K562 (cell line): ENCODE measurements around the gene CYP24A1. TPM values are rescaled to one million over a fixed set of nuclear protein-coding genes. Genes with fewer than 3 reads are reported as not detected.

Source experiments
- ARNT ChIP-seq, 2 experiments: fragments of 450-650 bp; IDR thresholded peaks; 2 replicates each; pipeline ENCODE4 v1.6.1; 2016; ENCODE audit warnings: mild to moderate bottlenecking in 1 of 2
- E2F3 ChIP-seq: fragments of 250-450 bp; sonication (Bioruptor Pico); IDR thresholded peaks from 2 replicates; pipeline ENCODE4 v1.4.0; 2020; ENCODE audit warnings: mild to moderate bottlenecking
- EZH2 ChIP-seq: IDR thresholded peaks from 2 replicates; pipeline ENCODE4 v1.6.1; 2012; ENCODE audit warnings: low read depth, mild to moderate bottlenecking, inconsistent platforms, low read length, borderline replicate concordance
- ILF3 ChIP-seq: fragments of 450-650 bp; IDR thresholded peaks from 2 replicates; pipeline ENCODE4 v1.6.1; 2018; ENCODE audit warnings: antibody characterized with exemption, mild to moderate bottlenecking, moderate library complexity, borderline replicate concordance
- KHSRP ChIP-seq: fragments of 450-650 bp; IDR thresholded peaks from 2 replicates; pipeline ENCODE4 v1.6.1; 2017
- NCOA1 ChIP-seq: fragments of 450-650 bp; IDR thresholded peaks from 2 replicates; pipeline ENCODE4 v1.6.1; 2016; ENCODE audit warnings: low read depth
- NCOA6 ChIP-seq: fragments of 450-650 bp; IDR thresholded peaks from 2 replicates; pipeline ENCODE4 v1.6.1; 2017; ENCODE audit warnings: mild to moderate bottlenecking
- NONO ChIP-seq, 2 experiments: fragments of 200-400 bp in 1 of 2; fragments of 450-650 bp in 1 of 2; formaldehyde crosslinking in 1 of 2; IDR thresholded peaks; 2 replicates each; pipeline ENCODE4 v1.6.1; 2017; ENCODE audit warnings: low read depth in 2 of 2, mild to moderate bottlenecking in 2 of 2, moderate library complexity in 2 of 2, low read length in 1 of 2
- PHF21A ChIP-seq: fragments of 450-650 bp; IDR thresholded peaks from 2 replicates; pipeline ENCODE4 v1.6.1; 2017; ENCODE audit warnings: low read depth, borderline replicate concordance
- PURB ChIP-seq: sonication (generic); formaldehyde crosslinking; IDR thresholded peaks from 2 replicates; pipeline ENCODE4 v1.9.0; 2021; ENCODE audit warnings: low read depth, mild to moderate bottlenecking, missing genetic modification reagents
- ZNF445 ChIP-seq: fragments of 250-450 bp; sonication (Bioruptor Pico); IDR thresholded peaks from 2 replicates; pipeline ENCODE4 v1.4.0; 2020; ENCODE audit warnings: low read depth, mild to moderate bottlenecking, moderate library complexity
- ZNF507 ChIP-seq: conservative IDR thresholded peaks from 2 replicates; pipeline ENCODE4 v1.6.1; 2017; ENCODE audit warnings: missing genetic modification characterization, missing compliant biosample characterization
- ZNF644 ChIP-seq: fragments of 200-800 bp; sonication (Bioruptor generic); IDR thresholded peaks from 2 replicates; pipeline ENCODE4 v1.6.1; 2016; ENCODE audit warnings: low read depth, missing genetic modification characterization, missing compliant biosample characterization
- polyA plus RNA-seq, 8 experiments: library from polyadenylated mRNA; depleted of rRNA in 4 of 8; stranded (reverse) in 5 of 8; unstranded in 3 of 8; fragments of >200 nt; fragmentation: Nextera tagmentation in 2 of 8; fragmentation: Illumina TruSeq in 1 of 8; extraction: Ambion mirVana in 2 of 8; extraction: Trizol in 1 of 8; gene quantifications; 2 replicates each; pipeline versions ENCODE4 v1.2.1 to v1.2.3, GENCODE V29; 2011 to 2014; ENCODE audit warnings: inconsistent platforms in 1 of 8, missing spikeins in 1 of 8
- total RNA-seq, 7 experiments: library from RNA; depleted of rRNA in 6 of 7; stranded (reverse); fragments of >200 nt in 6 of 7; fragmentation: Illumina TruSeq in 2 of 7; extraction: Trizol in 2 of 7; gene quantifications; 2 replicates each; pipeline versions ENCODE4 v1.2.1 to v1.2.3, GENCODE V29; 2011 to 2021; ENCODE audit warnings: low replicate concordance in 1 of 7
- TF ChIP-seq, protein P1 (sequence below), 2 experiments: fragments of 450-650 bp; formaldehyde crosslinking in 1 of 2; IDR thresholded peaks; 2 replicates each; pipeline versions ENCODE4 v1.4.0 to v1.6.1; 2014 to 2020; ENCODE audit warnings: mild to moderate bottlenecking in 2 of 2, borderline replicate concordance in 1 of 2, low read depth in 1 of 2
- TF ChIP-seq, protein P2 (sequence below): conservative IDR thresholded peaks from 2 replicates; pipeline ENCODE4 v1.6.1; 2011; ENCODE audit warnings: low read depth, mild to moderate bottlenecking, low read length; ENCODE audit not compliant: control insufficient read depth
- TF ChIP-seq, protein P3 (sequence below): fragments of 450-650 bp; formaldehyde crosslinking; IDR thresholded peaks from 2 replicates; pipeline ENCODE4 v1.4.0; 2020; ENCODE audit warnings: mild to moderate bottlenecking, mixed read lengths

CYP24A1 gene
- total and polyA plus RNA-seq, 9 of the 15 experiments (the other 6 are each of a cell fraction or from before 2014, with no cell fraction given), result 0.04 TPM; not detected in 8

DNA sequence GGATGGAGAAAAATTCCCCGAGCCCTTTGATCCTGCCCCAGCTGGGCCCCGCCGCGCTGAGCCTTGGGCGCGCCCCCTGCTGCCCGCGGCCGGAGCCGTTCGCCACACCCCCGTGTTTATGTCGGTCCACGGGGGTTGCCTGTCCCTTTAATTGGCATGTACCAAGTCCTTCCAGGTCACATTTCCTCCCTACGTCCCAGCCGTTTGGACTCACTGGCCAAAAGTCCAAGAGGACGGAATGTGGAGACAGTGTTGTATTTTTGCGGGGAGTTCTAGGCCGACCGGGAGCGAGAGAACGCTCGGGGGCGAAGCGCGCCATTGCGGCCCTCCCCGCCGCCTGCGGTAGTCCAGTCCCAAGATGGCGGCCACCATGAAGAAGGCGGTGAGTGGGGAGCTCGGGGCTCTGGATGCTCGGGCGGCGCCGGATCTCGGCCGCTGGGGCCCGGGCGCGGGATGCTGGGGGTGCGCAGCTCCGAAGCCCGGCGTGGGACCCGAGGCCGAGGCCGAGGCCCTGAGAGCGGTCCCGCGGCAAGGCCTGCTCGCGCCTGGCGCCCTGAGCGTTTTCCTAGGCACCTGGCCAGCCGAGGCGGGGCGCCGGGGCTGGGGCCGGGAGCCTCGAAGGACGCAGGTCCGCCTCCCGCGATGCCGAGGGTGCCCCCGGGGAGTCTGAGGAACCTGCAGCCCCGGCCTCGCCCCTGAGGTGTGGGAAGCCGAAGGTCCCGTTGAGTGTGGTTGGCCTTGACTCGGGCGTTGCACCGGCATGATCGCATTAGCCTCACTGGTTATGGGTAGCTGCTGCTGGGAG, 34.2 kb upstream of the CYP24A1 start, which contains the start of gene PFDN4 (continued):
- peak; percentile 12; the same call in 1 of the 2 replicates for TF ChIP-seq E2F3
- no peak for TF ChIP-seq ZNF644 (tag)
- TF ChIP-seq, protein P1, sequence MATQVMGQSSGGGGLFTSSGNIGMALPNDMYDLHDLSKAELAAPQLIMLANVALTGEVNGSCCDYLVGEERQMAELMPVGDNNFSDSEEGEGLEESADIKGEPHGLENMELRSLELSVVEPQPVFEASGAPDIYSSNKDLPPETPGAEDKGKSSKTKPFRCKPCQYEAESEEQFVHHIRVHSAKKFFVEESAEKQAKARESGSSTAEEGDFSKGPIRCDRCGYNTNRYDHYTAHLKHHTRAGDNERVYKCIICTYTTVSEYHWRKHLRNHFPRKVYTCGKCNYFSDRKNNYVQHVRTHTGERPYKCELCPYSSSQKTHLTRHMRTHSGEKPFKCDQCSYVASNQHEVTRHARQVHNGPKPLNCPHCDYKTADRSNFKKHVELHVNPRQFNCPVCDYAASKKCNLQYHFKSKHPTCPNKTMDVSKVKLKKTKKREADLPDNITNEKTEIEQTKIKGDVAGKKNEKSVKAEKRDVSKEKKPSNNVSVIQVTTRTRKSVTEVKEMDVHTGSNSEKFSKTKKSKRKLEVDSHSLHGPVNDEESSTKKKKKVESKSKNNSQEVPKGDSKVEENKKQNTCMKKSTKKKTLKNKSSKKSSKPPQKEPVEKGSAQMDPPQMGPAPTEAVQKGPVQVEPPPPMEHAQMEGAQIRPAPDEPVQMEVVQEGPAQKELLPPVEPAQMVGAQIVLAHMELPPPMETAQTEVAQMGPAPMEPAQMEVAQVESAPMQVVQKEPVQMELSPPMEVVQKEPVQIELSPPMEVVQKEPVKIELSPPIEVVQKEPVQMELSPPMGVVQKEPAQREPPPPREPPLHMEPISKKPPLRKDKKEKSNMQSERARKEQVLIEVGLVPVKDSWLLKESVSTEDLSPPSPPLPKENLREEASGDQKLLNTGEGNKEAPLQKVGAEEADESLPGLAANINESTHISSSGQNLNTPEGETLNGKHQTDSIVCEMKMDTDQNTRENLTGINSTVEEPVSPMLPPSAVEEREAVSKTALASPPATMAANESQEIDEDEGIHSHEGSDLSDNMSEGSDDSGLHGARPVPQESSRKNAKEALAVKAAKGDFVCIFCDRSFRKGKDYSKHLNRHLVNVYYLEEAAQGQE (IDR thresholded peaks at IDR 0.05; ENCODE audit: borderline replicate concordance), result no peak
- TF ChIP-seq, protein P1 (CRISPR knock-in tag; IDR thresholded peaks at IDR 0.05; ENCODE audit: low read depth), result no peak
- no peak for TF ChIP-seq NCOA1
- no peak for TF ChIP-seq PHF21A
- TF ChIP-seq PURB, result no peak
- TF ChIP-seq ZNF445 (CRISPR knock-in tag), result no peak
- TF ChIP-seq KHSRP, result no peak
- no peak for TF ChIP-seq NCOA6
- TF ChIP-seq ZNF507 (tag), result no peak
- TF ChIP-seq NONO (IDR thresholded peaks at IDR 0.05; ENCODE audit: low read depth in 2 of 2, low read length in 1 of 2), result peak; percentile 34 to 99; a peak in 2 of 4 replicates
- TF ChIP-seq, protein P2, sequence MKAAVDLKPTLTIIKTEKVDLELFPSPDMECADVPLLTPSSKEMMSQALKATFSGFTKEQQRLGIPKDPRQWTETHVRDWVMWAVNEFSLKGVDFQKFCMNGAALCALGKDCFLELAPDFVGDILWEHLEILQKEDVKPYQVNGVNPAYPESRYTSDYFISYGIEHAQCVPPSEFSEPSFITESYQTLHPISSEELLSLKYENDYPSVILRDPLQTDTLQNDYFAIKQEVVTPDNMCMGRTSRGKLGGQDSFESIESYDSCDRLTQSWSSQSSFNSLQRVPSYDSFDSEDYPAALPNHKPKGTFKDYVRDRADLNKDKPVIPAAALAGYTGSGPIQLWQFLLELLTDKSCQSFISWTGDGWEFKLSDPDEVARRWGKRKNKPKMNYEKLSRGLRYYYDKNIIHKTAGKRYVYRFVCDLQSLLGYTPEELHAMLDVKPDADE, result no peak; the same call in 1 of the 2 replicates
- TF ChIP-seq, protein P3, sequence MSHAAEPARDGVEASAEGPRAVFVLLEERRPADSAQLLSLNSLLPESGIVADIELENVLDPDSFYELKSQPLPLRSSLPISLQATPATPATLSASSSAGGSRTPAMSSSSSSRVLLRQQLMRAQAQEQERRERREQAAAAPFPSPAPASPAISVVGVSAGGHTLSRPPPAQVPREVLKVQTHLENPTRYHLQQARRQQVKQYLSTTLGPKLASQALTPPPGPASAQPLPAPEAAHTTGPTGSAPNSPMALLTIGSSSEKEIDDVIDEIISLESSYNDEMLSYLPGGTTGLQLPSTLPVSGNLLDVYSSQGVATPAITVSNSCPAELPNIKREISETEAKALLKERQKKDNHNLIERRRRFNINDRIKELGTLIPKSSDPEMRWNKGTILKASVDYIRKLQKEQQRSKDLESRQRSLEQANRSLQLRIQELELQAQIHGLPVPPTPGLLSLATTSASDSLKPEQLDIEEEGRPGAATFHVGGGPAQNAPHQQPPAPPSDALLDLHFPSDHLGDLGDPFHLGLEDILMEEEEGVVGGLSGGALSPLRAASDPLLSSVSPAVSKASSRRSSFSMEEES (CRISPR knock-in tag), result no peak
- TF ChIP-seq ILF3, result peak; percentile 46; the same call in 1 of the 2 replicates
- TF ChIP-seq ARNT (IDR thresholded peaks at IDR 0.05), result no peak
- TF ChIP-seq EZH2, result no peak
